DND-41 (cell line): ENCODE measurements around the gene TCIRG1.

Experiments
- ATAC-seq: fragments of 200-7000 bp; cut with Tn5 transposase; 3 replicates; pipeline ENCODE4 v1.9.1; 2021; ENCODE audit warnings: low read depth; ENCODE audit not compliant: insufficient read depth
- DNase-seq: peaks from one replicate; pipeline ENCODE4 v3.0.0-alpha.2; 2020
- H2AFZ ChIP-seq: 2 replicates; pipeline ENCODE4 v1.6.0; 2012; ENCODE audit warnings: low read depth, low read length
- H3K27ac ChIP-seq: 2 replicates; pipeline ENCODE4 v1.5.1; 2012; ENCODE audit warnings: low read length, inconsistent platforms
- H3K27me3 ChIP-seq: fragments of 200-600 bp; sonication (generic); 2 replicates; pipeline ENCODE4 v1.6.0; 2012; ENCODE audit warnings: low read length, mild to moderate bottlenecking, inconsistent platforms; ENCODE audit not compliant: insufficient read depth, poor library complexity
- H3K36me3 ChIP-seq: 2 replicates; pipeline ENCODE4 v1.5.1; 2012; ENCODE audit warnings: low read length, inconsistent platforms; ENCODE audit not compliant: insufficient read depth
- H3K4me1 ChIP-seq: 2 replicates; pipeline ENCODE4 v1.5.1; 2012; ENCODE audit warnings: mild to moderate bottlenecking, low read length; ENCODE audit not compliant: insufficient read depth
- H3K4me2 ChIP-seq: 2 replicates; pipeline ENCODE4 v1.6.0; 2012; ENCODE audit warnings: mild to moderate bottlenecking, moderate library complexity, low read length, inconsistent platforms; ENCODE audit not compliant: insufficient read depth
- H3K4me3 ChIP-seq, 2 experiments: fragments of 200-600 bp in 1 of 2; shearing (Covaris generic) in 1 of 2; 2 replicates each; pipeline ENCODE4 v1.5.1; 2012 to 2016; ENCODE audit warnings: inconsistent platforms in 2 of 2, low read length in 2 of 2, mild to moderate bottlenecking in 2 of 2, low read depth in 1 of 2, moderate library complexity in 1 of 2
- H3K79me2 ChIP-seq: 2 replicates; pipeline ENCODE4 v1.6.0; 2012; ENCODE audit warnings: low read length, inconsistent platforms; ENCODE audit not compliant: insufficient read depth
- H3K9ac ChIP-seq: 2 replicates; pipeline ENCODE4 v1.6.0; 2012; ENCODE audit warnings: low read depth, mild to moderate bottlenecking, inconsistent platforms, low read length, moderate library complexity
- H3K9me3 ChIP-seq: 2 replicates; pipeline ENCODE4 v1.5.1; 2012; ENCODE audit warnings: low read length, moderate library complexity, mild to moderate bottlenecking, inconsistent platforms; ENCODE audit not compliant: insufficient read depth, severe bottlenecking
- H4K20me1 ChIP-seq: 2 replicates; pipeline ENCODE4 v1.6.0; 2012; ENCODE audit warnings: low read length; ENCODE audit not compliant: insufficient read depth
- CTCF ChIP-seq: IDR thresholded peaks from 2 replicates; pipeline ENCODE4 v1.5.1; 2012; ENCODE audit warnings: borderline replicate concordance, low read length, moderate library complexity, mild to moderate bottlenecking; ENCODE audit not compliant: poor library complexity, severe bottlenecking; ENCODE audit errors: extremely low read depth
- EZH2 ChIP-seq: IDR thresholded peaks from 3 replicates; pipeline ENCODE4 v1.6.1; 2012; ENCODE audit warnings: borderline replicate concordance, low read depth, mild to moderate bottlenecking, moderate library complexity, low read length, inconsistent platforms; ENCODE audit not compliant: severe bottlenecking

Gene TCIRG1

GRCh38 chr11:68043349-68044144, 4.7 kb downstream of the TCIRG1 start:
- no peaks in the 10 kb centered on the region for H4K20me1 ChIP-seq
- H3K9me3 ChIP-seq, result no peaks in the 10 kb centered on the region
- H3K27ac ChIP-seq, result no peak overlapping the region
- no peak overlapping the region for H3K4me3 ChIP-seq
- no peaks in the 10 kb centered on the region for H3K36me3 ChIP-seq
- no peaks in the 10 kb centered on the region for H3K79me2 ChIP-seq
- no peak overlapping the region for H3K4me2 ChIP-seq
- TF ChIP-seq CTCF, result no peak
- TF ChIP-seq EZH2, result no peak
- ATAC-seq, result no peak
- H3K27me3 ChIP-seq, result no peaks in the 10 kb centered on the region
- H2AFZ ChIP-seq, result no peak overlapping the region
- DNase-seq, result no peak
- H3K9ac ChIP-seq, result no peak overlapping the region
- H3K4me1 ChIP-seq, result peaks cover 11% of the 10 kb centered on the region

GRCh38 chr11:68044145-68044813, 5.5 kb downstream of the TCIRG1 start:
- TF ChIP-seq CTCF, result peak; percentile 15
- TF ChIP-seq EZH2, result no peak
- H2AFZ ChIP-seq, result no peak overlapping the region
- no peaks in the 10 kb centered on the region for H3K79me2 ChIP-seq
- DNase-seq (no peak), ATAC-seq (no peak)
- no peaks in the 10 kb centered on the region for H3K27me3 ChIP-seq
- no peaks in the 10 kb centered on the region for H3K36me3 ChIP-seq
- no peaks in the 10 kb centered on the region for H4K20me1 ChIP-seq
- H3K4me3 ChIP-seq, result no peak overlapping the region
- peaks cover 11% of the 10 kb centered on the region for H3K4me1 ChIP-seq
- no peak overlapping the region for H3K27ac ChIP-seq
- H3K4me2 ChIP-seq, result no peak overlapping the region
- no peaks in the 10 kb centered on the region for H3K9me3 ChIP-seq
- H3K9ac ChIP-seq, result no peak overlapping the region

DNA sequence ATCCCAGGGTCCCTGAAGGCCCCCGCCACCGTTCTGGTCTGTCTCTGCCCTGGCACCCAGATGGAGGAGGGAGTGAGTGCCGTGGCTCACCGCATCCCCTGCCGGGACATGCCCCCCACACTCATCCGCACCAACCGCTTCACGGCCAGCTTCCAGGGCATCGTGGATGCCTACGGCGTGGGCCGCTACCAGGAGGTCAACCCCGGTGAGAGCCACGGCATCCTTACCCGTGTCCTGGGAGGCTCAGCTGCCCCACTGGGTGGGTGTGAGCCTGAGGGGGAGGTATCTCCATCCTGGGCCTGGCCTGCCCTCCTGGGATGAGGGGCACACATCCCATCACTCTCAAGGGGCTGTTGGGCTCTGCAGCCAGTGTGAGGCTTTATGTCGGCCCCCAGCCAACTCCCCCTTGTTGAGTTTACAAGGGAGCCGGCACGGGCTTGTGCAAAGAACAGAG, 6.1 kb downstream of the TCIRG1 start:
- Histone ChIP-seq H3K79me2 (no peaks in the 10 kb centered on the region), H3K4me3 (no peak overlapping the region), H4K20me1 (no peaks in the 10 kb centered on the region), H3K9ac (no peak overlapping the region), H3K27me3 (no peaks in the 10 kb centered on the region), H2AFZ (no peak overlapping the region), H3K4me1 (peaks cover 9% of the 10 kb centered on the region), H3K9me3 (no peaks in the 10 kb centered on the region), H3K4me2 (no peak overlapping the region), H3K27ac (no peak overlapping the region), H3K36me3 (no peaks in the 10 kb centered on the region)
- no peak for ATAC-seq
- no peak for DNase-seq
- TF ChIP-seq CTCF (no peak), EZH2 (no peak)
